AG08395 (cell line): ENCODE results near the gene ADM2.
A peak's percentile ranks its signal among the peaks of the same experiment; 100 is the strongest.

Source experiments
- DNase-seq: peaks from one replicate; pipeline ENCODE4 v3.0.0; 2012; ENCODE audit warnings: mixed read lengths, low spot score

ADM2 gene

GRCh38 chr22:50467773-50468440 is 13.4 kb upstream of the ADM2 start:
- DNase-seq, result no peak

- DNase-seq, result no peak
These were observed 12.7 kb upstream of the ADM2 start for GRCh38 chr22:50468626-50469025.

GRCh38 chr22:50469377-50470305 is 11.7 kb upstream of the ADM2 start:
- no peak for DNase-seq

GRCh38 chr22:50470491-50470890 is 10.9 kb upstream of the ADM2 start:
- no peak for DNase-seq

- DNase-seq, result no peak
These were observed 10.0 kb upstream of the ADM2 start for GRCh38 chr22:50471197-50471847.

GRCh38 chr22:50471962-50472361 is 9.4 kb upstream of the ADM2 start:
- no peak for DNase-seq

- DNase-seq, result no peak
These were observed 8.3 kb upstream of the ADM2 start for GRCh38 chr22:50473088-50473487.

- DNase-seq, result peak; percentile 64
These were observed 7.3 kb upstream of the ADM2 start for GRCh38 chr22:50473855-50474671.

- peak; percentile 100 for DNase-seq
These were observed 6.4 kb upstream of the ADM2 start, which contains the start of gene SBF1 for GRCh38 chr22:50474710-50475651. TSS of gene SBF1 (minus strand) at chr22:50475035. CDS start at chr22:50474840, 195 bp downstream.

- DNase-seq, result no peak
These were observed 5.7 kb upstream of the ADM2 start for GRCh38 chr22:50475652-50476002.

- no peak for DNase-seq
These were observed 4.5 kb upstream of the ADM2 start for GRCh38 chr22:50476868-50477267.

- no peak for DNase-seq
These were observed 3.4 kb upstream of the ADM2 start for GRCh38 chr22:50477923-50478322.

- DNase-seq, result no peak
These were observed 1.6 kb upstream of the ADM2 start for GRCh38 chr22:50479721-50480120.

- DNase-seq, result no peak
These were observed 301 bp upstream of the ADM2 start for GRCh38 chr22:50481045-50481439.

- DNase-seq, result no peak
These were observed 1.0 kb downstream of the ADM2 start for GRCh38 chr22:50482107-50483074.

- DNase-seq, result no peak
These were observed 1.8 kb downstream of the ADM2 start for GRCh38 chr22:50483106-50483505.

GRCh38 chr22:50483556-50483955 is 2.2 kb downstream of the ADM2 start:
- DNase-seq, result no peak

GRCh38 chr22:50483977-50484853 is 2.9 kb downstream of the ADM2 start:
- DNase-seq, result no peak
